ENCODE results near the gene C1orf198. TPM values are rescaled to one million over a fixed set of nuclear protein-coding genes. Genes with fewer than 3 reads are reported as not detected.
A peak's percentile ranks its signal among the peaks of the same experiment; 100 is the strongest.

Gene C1orf198
- polyA plus RNA-seq, 3 donors = 1.3 to 2.7 (median 1.6) TPM

DNA sequence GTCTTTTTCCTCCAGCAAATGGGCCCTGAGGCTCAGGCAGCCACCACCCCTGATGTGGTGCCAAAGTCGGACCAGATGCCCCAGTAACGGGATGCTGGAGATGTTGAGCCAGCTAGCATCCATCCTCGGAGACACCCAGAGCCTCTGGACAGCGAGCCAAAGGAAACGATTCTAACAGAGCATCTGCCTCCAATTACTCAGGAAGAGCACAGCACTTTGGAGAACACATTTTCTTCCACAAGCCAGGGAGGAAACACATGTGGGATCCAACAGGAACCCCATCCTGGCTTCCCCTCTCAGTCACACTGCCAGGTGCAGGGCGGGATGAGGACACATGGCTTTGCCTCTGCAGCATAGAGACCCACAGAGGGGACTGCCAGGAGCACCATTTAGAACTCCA lies 44.9 kb downstream of the C1orf198 start:
- peaks cover 18% of the 10 kb centered on the region for H3K4me1 Mint-ChIP-seq

DNA sequence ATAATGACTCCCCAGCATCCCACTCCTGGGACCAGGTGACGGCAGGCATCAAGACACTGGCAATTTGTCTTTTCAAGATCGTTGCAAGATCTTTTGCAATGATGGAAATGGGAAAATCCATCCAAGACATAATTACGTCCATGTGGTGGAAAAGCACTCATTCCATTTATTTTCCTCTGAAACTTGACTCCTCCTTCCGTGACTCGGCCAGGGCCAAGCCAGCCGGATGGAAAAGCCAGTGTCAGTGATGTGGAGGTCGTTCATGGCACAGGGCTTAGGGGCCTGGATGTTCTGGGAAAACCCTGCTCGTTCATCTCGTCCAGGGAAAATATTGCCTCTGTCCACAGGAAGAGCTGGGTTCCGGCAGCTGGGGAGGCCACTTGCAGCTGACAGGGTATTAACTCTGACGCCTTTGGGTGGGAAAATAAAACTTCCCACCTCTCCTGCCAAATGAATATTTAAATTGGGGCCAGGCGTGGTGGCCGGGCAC lies 46.2 kb downstream of the C1orf198 start:
- Histone ChIP-seq H3K79me2 (ENCODE audit: insufficient read depth, low read length) (no peaks in the 10 kb centered on the region), H2AFZ (ENCODE audit: insufficient read depth, low read depth, low read length, poor library complexity, severe bottlenecking) (no peak overlapping the region), H3K9ac (ENCODE audit: insufficient read depth, low read length, poor library complexity, severe bottlenecking) (no peak overlapping the region), H3K4me1 (ENCODE audit: control insufficient read depth in 1 of 2, insufficient read depth in 2 of 2, low read length in 2 of 2) (peaks cover 14 to 16% of the 10 kb centered on the region in 2 donors), H3K27ac (ENCODE audit: low read depth in 1 of 2, low read length in 2 of 2) (no peak overlapping the region), H3K27me3 (ENCODE audit: control insufficient read depth in 2 of 2, insufficient read depth in 2 of 2, low read length in 2 of 2) (no peaks in the 10 kb centered on the region), H3K9me3 (replicated peaks in 1 of 2; ENCODE audit: control insufficient read depth in 1 of 2, insufficient read depth in 1 of 2, low read length in 2 of 2) (no peaks in the 10 kb centered on the region), H4K20me1 (ENCODE audit: insufficient read depth, low read length) (no peaks in the 10 kb centered on the region), H3K4me3 (replicated peaks in 1 of 3; ENCODE audit: low read depth in 2 of 3, low read length in 3 of 3) (no peak overlapping the region), H3K36me3 (replicated peaks in 1 of 2; ENCODE audit: control insufficient read depth in 1 of 2, insufficient read depth in 2 of 2, low read length in 2 of 2) (no peaks in the 10 kb centered on the region), H3K4me2 (replicated peaks; ENCODE audit: extremely low read depth, low read length, poor library complexity, severe bottlenecking) (no peak overlapping the region)
- no peak for DNase-seq
- peaks cover 0 to 11% (median 9%) of the 10 kb centered on the region in 3 donors for H3K27me3 Mint-ChIP-seq (ENCODE audit: low read depth in 3 of 3)
- 88% methylated on average over 8 of the region's 13 CpGs for WGBS (ENCODE audit: insufficient coverage)
- H3K27ac Mint-ChIP-seq = no peak overlapping the region
- no peak overlapping the region for H3K4me3 Mint-ChIP-seq
- H3K9me3 Mint-ChIP-seq = peaks cover 0 to 3% (median 0%) of the 10 kb centered on the region in 7 donors
- H3K4me1 Mint-ChIP-seq = peaks cover 18% of the 10 kb centered on the region
- no peaks in the 10 kb centered on the region for H3K36me3 Mint-ChIP-seq
- intact Hi-C loops (cut with micrococcal nuclease) = no loop called here
- TF ChIP-seq, protein P1, sequence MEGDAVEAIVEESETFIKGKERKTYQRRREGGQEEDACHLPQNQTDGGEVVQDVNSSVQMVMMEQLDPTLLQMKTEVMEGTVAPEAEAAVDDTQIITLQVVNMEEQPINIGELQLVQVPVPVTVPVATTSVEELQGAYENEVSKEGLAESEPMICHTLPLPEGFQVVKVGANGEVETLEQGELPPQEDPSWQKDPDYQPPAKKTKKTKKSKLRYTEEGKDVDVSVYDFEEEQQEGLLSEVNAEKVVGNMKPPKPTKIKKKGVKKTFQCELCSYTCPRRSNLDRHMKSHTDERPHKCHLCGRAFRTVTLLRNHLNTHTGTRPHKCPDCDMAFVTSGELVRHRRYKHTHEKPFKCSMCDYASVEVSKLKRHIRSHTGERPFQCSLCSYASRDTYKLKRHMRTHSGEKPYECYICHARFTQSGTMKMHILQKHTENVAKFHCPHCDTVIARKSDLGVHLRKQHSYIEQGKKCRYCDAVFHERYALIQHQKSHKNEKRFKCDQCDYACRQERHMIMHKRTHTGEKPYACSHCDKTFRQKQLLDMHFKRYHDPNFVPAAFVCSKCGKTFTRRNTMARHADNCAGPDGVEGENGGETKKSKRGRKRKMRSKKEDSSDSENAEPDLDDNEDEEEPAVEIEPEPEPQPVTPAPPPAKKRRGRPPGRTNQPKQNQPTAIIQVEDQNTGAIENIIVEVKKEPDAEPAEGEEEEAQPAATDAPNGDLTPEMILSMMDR (IDR thresholded peaks at IDR 0.05) = no peak

More for the DNA sequence above, 44.9 kb downstream of the C1orf198 start:
- Histone ChIP-seq H3K36me3 (replicated peaks in 1 of 2; ENCODE audit: control insufficient read depth in 1 of 2, insufficient read depth in 2 of 2, low read length in 2 of 2) (no peaks in the 10 kb centered on the region), H3K4me2 (replicated peaks; ENCODE audit: extremely low read depth, low read length, poor library complexity, severe bottlenecking) (no peak overlapping the region), H3K9ac (ENCODE audit: insufficient read depth, low read length, poor library complexity, severe bottlenecking) (no peak overlapping the region), H3K9me3 (replicated peaks in 1 of 2; ENCODE audit: control insufficient read depth in 1 of 2, insufficient read depth in 1 of 2, low read length in 2 of 2) (no peaks in the 10 kb centered on the region), H3K27me3 (ENCODE audit: control insufficient read depth in 2 of 2, insufficient read depth in 2 of 2, low read length in 2 of 2) (no peaks in the 10 kb centered on the region), H3K4me1 (ENCODE audit: control insufficient read depth in 1 of 2, insufficient read depth in 2 of 2, low read length in 2 of 2) (peaks cover 14 to 16% of the 10 kb centered on the region in 2 donors), H3K4me3 (replicated peaks in 1 of 3; ENCODE audit: low read depth in 2 of 3, low read length in 3 of 3) (no peak overlapping the region), H3K27ac (ENCODE audit: low read depth in 1 of 2, low read length in 2 of 2) (no peak overlapping the region), H2AFZ (ENCODE audit: insufficient read depth, low read depth, low read length, poor library complexity, severe bottlenecking) (no peak overlapping the region), H3K79me2 (ENCODE audit: insufficient read depth, low read length) (no peaks in the 10 kb centered on the region), H4K20me1 (ENCODE audit: insufficient read depth, low read length) (no peaks in the 10 kb centered on the region)
- H3K27ac Mint-ChIP-seq = peak overlapping the region in 1 of 7 donors; percentile 64
- TF ChIP-seq, protein P1 (IDR thresholded peaks at IDR 0.05) = no peak
- DNase-seq = no peak
- no peaks in the 10 kb centered on the region for H3K36me3 Mint-ChIP-seq
- H3K4me3 Mint-ChIP-seq = no peak overlapping the region
- intact Hi-C loops (cut with micrococcal nuclease) = no loop called here
- H3K9me3 Mint-ChIP-seq = peaks cover 0 to 2% (median 0%) of the 10 kb centered on the region in 7 donors
- peaks cover 0 to 9% (median 9%) of the 10 kb centered on the region in 3 donors for H3K27me3 Mint-ChIP-seq (ENCODE audit: low read depth in 3 of 3)
- 72% methylated on average over 6 of the region's 6 CpGs for WGBS (ENCODE audit: insufficient coverage)

Data from CD14-positive monocyte (primary cell).